ENCODE measurements around the gene GPC6.

Gene GPC6

GRCh38 chr13:94121686-94122085, 895.1 kb downstream of the GPC6 start:
- H3K4me3 ChIP-seq (ENCODE audit: low read depth, low read length) = no peak overlapping the region
- TF ChIP-seq CTCF (IDR thresholded peaks at IDR 0.05; ENCODE audit: low read depth, low read length) = no peak

- H3K4me3 ChIP-seq (ENCODE audit: low read depth, low read length) = no peak overlapping the region
- TF ChIP-seq CTCF (IDR thresholded peaks at IDR 0.05; ENCODE audit: low read depth, low read length) = no peak
Observed at GRCh38 chr13:94122300-94122915, 895.8 kb downstream of the GPC6 start.

- no peak for TF ChIP-seq CTCF (IDR thresholded peaks at IDR 0.05; ENCODE audit: low read depth, low read length)
Observed at GRCh38 chr13:94123557-94123956, 897.0 kb downstream of the GPC6 start.

GRCh38 chr13:94128430-94128829, 901.8 kb downstream of the GPC6 start:
- H3K4me3 ChIP-seq (ENCODE audit: low read depth, low read length) = no peak overlapping the region
- no peak for TF ChIP-seq CTCF (IDR thresholded peaks at IDR 0.05; ENCODE audit: low read depth, low read length)

More at GRCh38 chr13:94123557-94123956, 897.0 kb downstream of the GPC6 start:
- no peak overlapping the region for H3K4me3 ChIP-seq (ENCODE audit: low read depth, low read length)

GRCh38 chr13:94129490-94129894, 902.9 kb downstream of the GPC6 start:
- no peak for TF ChIP-seq CTCF (IDR thresholded peaks at IDR 0.05; ENCODE audit: low read depth, low read length)
- no peak overlapping the region for H3K4me3 ChIP-seq (ENCODE audit: low read depth, low read length)

- no peak for TF ChIP-seq CTCF (IDR thresholded peaks at IDR 0.05; ENCODE audit: low read depth, low read length)
- H3K4me3 ChIP-seq (ENCODE audit: low read depth, low read length) = no peak overlapping the region
Observed at GRCh38 chr13:94138831-94139230, 912.2 kb downstream of the GPC6 start.

GRCh38 chr13:94139393-94139995, 912.9 kb downstream of the GPC6 start:
- no peak for TF ChIP-seq CTCF (IDR thresholded peaks at IDR 0.05; ENCODE audit: low read depth, low read length)
- no peak overlapping the region for H3K4me3 ChIP-seq (ENCODE audit: low read depth, low read length)

Measured in WI38 (cell line).